ENCODE measurements around the gene TENM4.

TENM4 gene

GRCh38 chr11:79244798-79245197 lies 196.0 kb downstream of the TENM4 start:
- Histone ChIP-seq H3K27me3 (ENCODE audit: control insufficient read depth, insufficient read depth, low read length) (no peaks in the 10 kb centered on the region), H3K9me3 (ENCODE audit: control insufficient read depth, insufficient read depth, low read length) (no peaks in the 10 kb centered on the region), H3K4me3 (ENCODE audit: low read depth, low read length) (no peak overlapping the region), H3K9ac (ENCODE audit: low read depth, low read length) (no peak overlapping the region), H3K4me1 (ENCODE audit: control insufficient read depth, insufficient read depth, low read length) (no peaks in the 10 kb centered on the region), H3K36me3 (ENCODE audit: control insufficient read depth, insufficient read depth, low read length) (no peaks in the 10 kb centered on the region)

- Histone ChIP-seq H3K4me3 (ENCODE audit: low read depth, low read length) (no peak overlapping the region), H3K27me3 (ENCODE audit: control insufficient read depth, insufficient read depth, low read length) (no peaks in the 10 kb centered on the region), H3K36me3 (ENCODE audit: control insufficient read depth, insufficient read depth, low read length) (no peaks in the 10 kb centered on the region), H3K9ac (ENCODE audit: low read depth, low read length) (no peak overlapping the region), H3K4me1 (ENCODE audit: control insufficient read depth, insufficient read depth, low read length) (no peaks in the 10 kb centered on the region), H3K9me3 (ENCODE audit: control insufficient read depth, insufficient read depth, low read length) (no peaks in the 10 kb centered on the region)
Observed at GRCh38 chr11:79244241-79244772, 196.5 kb downstream of the TENM4 start.

GRCh38 chr11:79243422-79244210 lies 197.2 kb downstream of the TENM4 start:
- H3K4me3 ChIP-seq (ENCODE audit: low read depth, low read length), result no peak overlapping the region
- no peaks in the 10 kb centered on the region for H3K36me3 ChIP-seq (ENCODE audit: control insufficient read depth, insufficient read depth, low read length)
- H3K9me3 ChIP-seq (ENCODE audit: control insufficient read depth, insufficient read depth, low read length), result no peaks in the 10 kb centered on the region
- H3K9ac ChIP-seq (ENCODE audit: low read depth, low read length), result no peak overlapping the region
- H3K4me1 ChIP-seq (ENCODE audit: control insufficient read depth, insufficient read depth, low read length), result no peaks in the 10 kb centered on the region
- no peaks in the 10 kb centered on the region for H3K27me3 ChIP-seq (ENCODE audit: control insufficient read depth, insufficient read depth, low read length)

GRCh38 chr11:79242616-79243015 lies 198.2 kb downstream of the TENM4 start:
- Histone ChIP-seq H3K36me3 (ENCODE audit: control insufficient read depth, insufficient read depth, low read length) (no peaks in the 10 kb centered on the region), H3K9me3 (ENCODE audit: control insufficient read depth, insufficient read depth, low read length) (no peaks in the 10 kb centered on the region), H3K4me3 (ENCODE audit: low read depth, low read length) (no peak overlapping the region), H3K4me1 (ENCODE audit: control insufficient read depth, insufficient read depth, low read length) (no peaks in the 10 kb centered on the region), H3K9ac (ENCODE audit: low read depth, low read length) (no peak overlapping the region), H3K27me3 (ENCODE audit: control insufficient read depth, insufficient read depth, low read length) (no peaks in the 10 kb centered on the region)

- H3K9me3 ChIP-seq (ENCODE audit: control insufficient read depth, insufficient read depth, low read length), result no peaks in the 10 kb centered on the region
- H3K27me3 ChIP-seq (ENCODE audit: control insufficient read depth, insufficient read depth, low read length), result no peaks in the 10 kb centered on the region
- no peak overlapping the region for H3K4me3 ChIP-seq (ENCODE audit: low read depth, low read length)
- H3K9ac ChIP-seq (ENCODE audit: low read depth, low read length), result no peak overlapping the region
- H3K36me3 ChIP-seq (ENCODE audit: control insufficient read depth, insufficient read depth, low read length), result no peaks in the 10 kb centered on the region
- no peaks in the 10 kb centered on the region for H3K4me1 ChIP-seq (ENCODE audit: control insufficient read depth, insufficient read depth, low read length)
Observed at GRCh38 chr11:79241852-79242241, 199.0 kb downstream of the TENM4 start.

- H3K9me3 ChIP-seq (ENCODE audit: control insufficient read depth, insufficient read depth, low read length), result no peaks in the 10 kb centered on the region
- no peaks in the 10 kb centered on the region for H3K27me3 ChIP-seq (ENCODE audit: control insufficient read depth, insufficient read depth, low read length)
- no peaks in the 10 kb centered on the region for H3K36me3 ChIP-seq (ENCODE audit: control insufficient read depth, insufficient read depth, low read length)
- H3K4me3 ChIP-seq (ENCODE audit: low read depth, low read length), result no peak overlapping the region
- no peaks in the 10 kb centered on the region for H3K4me1 ChIP-seq (ENCODE audit: control insufficient read depth, insufficient read depth, low read length)
- H3K9ac ChIP-seq (ENCODE audit: low read depth, low read length), result no peak overlapping the region
Observed at GRCh38 chr11:79241205-79241851, 199.5 kb downstream of the TENM4 start.

GRCh38 chr11:79237703-79238102 lies 203.1 kb downstream of the TENM4 start:
- H3K4me3 ChIP-seq (ENCODE audit: low read depth, low read length), result no peak overlapping the region
- H3K27me3 ChIP-seq (ENCODE audit: control insufficient read depth, insufficient read depth, low read length), result no peaks in the 10 kb centered on the region
- no peaks in the 10 kb centered on the region for H3K9me3 ChIP-seq (ENCODE audit: control insufficient read depth, insufficient read depth, low read length)
- no peak overlapping the region for H3K9ac ChIP-seq (ENCODE audit: low read depth, low read length)
- no peaks in the 10 kb centered on the region for H3K36me3 ChIP-seq (ENCODE audit: control insufficient read depth, insufficient read depth, low read length)
- no peaks in the 10 kb centered on the region for H3K4me1 ChIP-seq (ENCODE audit: control insufficient read depth, insufficient read depth, low read length)

- H3K27me3 ChIP-seq (ENCODE audit: control insufficient read depth, insufficient read depth, low read length), result no peaks in the 10 kb centered on the region
- H3K9ac ChIP-seq (ENCODE audit: low read depth, low read length), result no peak overlapping the region
Observed at GRCh38 chr11:79237091-79237490, 203.7 kb downstream of the TENM4 start.

GRCh38 chr11:79236541-79236971 lies 204.3 kb downstream of the TENM4 start:
- Histone ChIP-seq H3K9ac (ENCODE audit: low read depth, low read length) (no peak overlapping the region), H3K4me1 (ENCODE audit: control insufficient read depth, insufficient read depth, low read length) (no peaks in the 10 kb centered on the region), H3K27me3 (ENCODE audit: control insufficient read depth, insufficient read depth, low read length) (no peaks in the 10 kb centered on the region), H3K4me3 (ENCODE audit: low read depth, low read length) (no peak overlapping the region), H3K36me3 (ENCODE audit: control insufficient read depth, insufficient read depth, low read length) (no peaks in the 10 kb centered on the region), H3K9me3 (ENCODE audit: control insufficient read depth, insufficient read depth, low read length) (no peaks in the 10 kb centered on the region)

More at GRCh38 chr11:79237091-79237490, 203.7 kb downstream of the TENM4 start:
- Histone ChIP-seq H3K4me1 (ENCODE audit: control insufficient read depth, insufficient read depth, low read length) (no peaks in the 10 kb centered on the region), H3K4me3 (ENCODE audit: low read depth, low read length) (no peak overlapping the region), H3K36me3 (ENCODE audit: control insufficient read depth, insufficient read depth, low read length) (no peaks in the 10 kb centered on the region), H3K9me3 (ENCODE audit: control insufficient read depth, insufficient read depth, low read length) (no peaks in the 10 kb centered on the region)

- Histone ChIP-seq H3K9ac (ENCODE audit: low read depth, low read length) (no peak overlapping the region), H3K4me3 (ENCODE audit: low read depth, low read length) (no peak overlapping the region), H3K4me1 (ENCODE audit: control insufficient read depth, insufficient read depth, low read length) (no peaks in the 10 kb centered on the region), H3K27me3 (ENCODE audit: control insufficient read depth, insufficient read depth, low read length) (no peaks in the 10 kb centered on the region), H3K36me3 (ENCODE audit: control insufficient read depth, insufficient read depth, low read length) (no peaks in the 10 kb centered on the region), H3K9me3 (ENCODE audit: control insufficient read depth, insufficient read depth, low read length) (no peaks in the 10 kb centered on the region)
Observed at GRCh38 chr11:79235696-79236095, 205.1 kb downstream of the TENM4 start.

GRCh38 chr11:79232346-79232745 lies 208.5 kb downstream of the TENM4 start:
- no peak overlapping the region for H3K4me3 ChIP-seq (ENCODE audit: low read depth, low read length)
- no peaks in the 10 kb centered on the region for H3K4me1 ChIP-seq (ENCODE audit: control insufficient read depth, insufficient read depth, low read length)
- no peaks in the 10 kb centered on the region for H3K36me3 ChIP-seq (ENCODE audit: control insufficient read depth, insufficient read depth, low read length)
- no peaks in the 10 kb centered on the region for H3K27me3 ChIP-seq (ENCODE audit: control insufficient read depth, insufficient read depth, low read length)
- no peaks in the 10 kb centered on the region for H3K9me3 ChIP-seq (ENCODE audit: control insufficient read depth, insufficient read depth, low read length)
- no peak overlapping the region for H3K9ac ChIP-seq (ENCODE audit: low read depth, low read length)

GRCh38 chr11:79229047-79229446 lies 211.8 kb downstream of the TENM4 start:
- no peaks in the 10 kb centered on the region for H3K9me3 ChIP-seq (ENCODE audit: control insufficient read depth, insufficient read depth, low read length)
- H3K36me3 ChIP-seq (ENCODE audit: control insufficient read depth, insufficient read depth, low read length), result no peaks in the 10 kb centered on the region
- no peaks in the 10 kb centered on the region for H3K4me1 ChIP-seq (ENCODE audit: control insufficient read depth, insufficient read depth, low read length)
- no peak overlapping the region for H3K4me3 ChIP-seq (ENCODE audit: low read depth, low read length)
- no peak overlapping the region for H3K9ac ChIP-seq (ENCODE audit: low read depth, low read length)
- H3K27me3 ChIP-seq (ENCODE audit: control insufficient read depth, insufficient read depth, low read length), result no peaks in the 10 kb centered on the region

Data from iPS-15b (cell line).